GM12878 (cell line): ENCODE data around the gene KDM4F.

Experiments
- ATF3 ChIP-seq: IDR thresholded peaks from 2 replicates; pipeline ENCODE4 v1.6.1; 2011; ENCODE audit warnings: low read depth, mild to moderate bottlenecking, low read length, moderate library complexity, borderline replicate concordance; ENCODE audit errors: extremely low read depth
- CTCF ChIP-seq, 3 experiments: IDR thresholded peaks in 2 of 3; conservative IDR thresholded peaks in 1 of 3; 2 replicates each; pipeline ENCODE4 v1.5.1; 2011; ENCODE audit warnings: low read depth in 3 of 3, low read length in 3 of 3, mild to moderate bottlenecking in 3 of 3, control low read depth in 2 of 3, moderate library complexity in 2 of 3, inconsistent platforms in 1 of 3, mixed read lengths in 1 of 3; ENCODE audit not compliant: control insufficient read depth in 2 of 3, insufficient read depth in 1 of 3; ENCODE audit errors: extremely low read depth in 1 of 3
- MAX ChIP-seq: IDR thresholded peaks from 2 replicates; pipeline ENCODE4 v1.6.1; 2012; ENCODE audit warnings: low read depth, low read length, improper control_type of control experiment
- MEF2A ChIP-seq: IDR thresholded peaks from 2 replicates; pipeline ENCODE4 v1.6.1; 2011; ENCODE audit warnings: low read depth, mild to moderate bottlenecking, low read length, moderate library complexity; ENCODE audit not compliant: insufficient read depth
- MLLT1 ChIP-seq: fragments of 450-650 bp; IDR thresholded peaks from 2 replicates; pipeline ENCODE4 v1.6.1; 2016; ENCODE audit warnings: mild to moderate bottlenecking
- NBN ChIP-seq: fragments of 450-650 bp; IDR thresholded peaks from 2 replicates; pipeline ENCODE4 v1.6.1; 2016
- POLR2AphosphoS5 ChIP-seq: IDR thresholded peaks from 2 replicates; pipeline ENCODE4 v1.6.1; 2011; ENCODE audit warnings: mild to moderate bottlenecking, low read length, inconsistent platforms
- RAD21 ChIP-seq: IDR thresholded peaks from 2 replicates; pipeline ENCODE4 v1.6.1; 2011; ENCODE audit warnings: mild to moderate bottlenecking, low read depth, low read length, moderate library complexity; ENCODE audit not compliant: insufficient read depth
- REST ChIP-seq: IDR thresholded peaks from 2 replicates; pipeline ENCODE4 v1.6.1; 2012; ENCODE audit warnings: mild to moderate bottlenecking, low read depth, low read length
- YBX1 ChIP-seq: fragments of 450-650 bp; IDR thresholded peaks from 2 replicates; pipeline ENCODE4 v1.6.1; 2016; ENCODE audit warnings: antibody characterized with exemption
- ZZZ3 ChIP-seq: IDR thresholded peaks from 2 replicates; pipeline ENCODE4 v1.6.1; 2011; ENCODE audit warnings: low read depth; ENCODE audit not compliant: control insufficient read depth, insufficient read length

- TF ChIP-seq MLLT1: no peak
- no peak for TF ChIP-seq MAX
- TF ChIP-seq NBN: no peak
- TF ChIP-seq CTCF (IDR thresholded peaks at IDR 0.05 in 2 of 3, conservative IDR thresholded peaks at IDR 0.05 in 1 of 3; ENCODE audit: control insufficient read depth in 2 of 3, extremely low read depth in 1 of 3, insufficient read depth in 1 of 3, low read depth in 3 of 3, low read length in 3 of 3): no peak
- no peak for TF ChIP-seq ZZZ3
- TF ChIP-seq REST: no peak
- no peak for TF ChIP-seq RAD21
- no peak for TF ChIP-seq MEF2A
- TF ChIP-seq ATF3: no peak
- no peak for TF ChIP-seq POLR2AphosphoS5
- no peak for TF ChIP-seq YBX1
Measured at GRCh38 chr11:95097209-95097608, 48.0 kb downstream of the KDM4F start.
